Common myeloid progenitor, CD34-positive (primary cell): ENCODE measurements around the gene METTL5.
"Not testable (repeated sequence)": the region's sequence is repeated elsewhere in the genome, so short reads cannot be mapped to it uniquely, and the experiment has no call there.

Source experiments
- CTCF ChIA-PET: fragments of 350-600 bp; sonication (Branson Sonifier 250); formaldehyde crosslinking; loops from one replicate; lab custom pipeline; 2021; ENCODE audit warnings: antibody characterized with exemption; lab: Charles Lee
- POLR2A ChIA-PET: fragments of 350-600 bp; sonication (Branson Sonifier 250); formaldehyde crosslinking; loops from one replicate; lab custom pipeline; 2021; ENCODE audit warnings: antibody characterized with exemption; lab: Charles Lee
- DNase-seq, 3 donors: peaks; one replicate each; pipeline versions ENCODE4 v3.0.0 to v3.0.0-alpha.2; 2013
- H3K27ac ChIP-seq, 2 experiments: 1 replicate in 1 of 2; 2 replicates in 1 of 2; pipeline ENCODE4 v1.7.0; 2013; ENCODE audit warnings: inconsistent platforms in 2 of 2, low read length in 2 of 2, mild to moderate bottlenecking in 2 of 2, low read depth in 1 of 2, moderate library complexity in 1 of 2; ENCODE audit not compliant: severe bottlenecking in 2 of 2, insufficient read depth in 1 of 2, poor library complexity in 1 of 2
- H3K27me3 ChIP-seq, 5 experiments: replicated peaks in 2 of 5; 1 replicate in 3 of 5; 2 replicates in 2 of 5; pipeline versions ENCODE4 v1.6.1 to v1.7.0; 2013; ENCODE audit warnings: low read length in 4 of 5, mild to moderate bottlenecking in 2 of 5, moderate library complexity in 2 of 5, inconsistent platforms in 1 of 5; ENCODE audit not compliant: insufficient read depth in 5 of 5, control insufficient read depth in 4 of 5
- H3K36me3 ChIP-seq, 4 experiments: 1 replicate in 2 of 4; 2 replicates in 2 of 4; pipeline versions ENCODE4 v1.6.1 to v1.7.0; 2013; ENCODE audit warnings: low read length in 3 of 4, control low read depth in 1 of 4, mild to moderate bottlenecking in 1 of 4; ENCODE audit not compliant: control insufficient read depth in 4 of 4, insufficient read depth in 4 of 4
- H3K4me1 ChIP-seq, 4 experiments: 1 replicate in 3 of 4; 2 replicates in 1 of 4; pipeline versions ENCODE4 v1.6.1 to v1.7.1; 2013; ENCODE audit warnings: low read length in 3 of 4, mild to moderate bottlenecking in 3 of 4, control low read depth in 1 of 4, inconsistent platforms in 1 of 4, moderate library complexity in 1 of 4; ENCODE audit not compliant: control insufficient read depth in 4 of 4, insufficient read depth in 4 of 4; ENCODE audit errors: control extremely low read depth in 1 of 4
- H3K4me3 ChIP-seq, 7 experiments: 1 replicate in 4 of 7; 2 replicates in 3 of 7; pipeline versions ENCODE4 v1.5.1 to v1.7.0; 2013; ENCODE audit warnings: mild to moderate bottlenecking in 7 of 7, low read length in 6 of 7, moderate library complexity in 6 of 7, inconsistent platforms in 2 of 7, low read depth in 2 of 7, control low read depth in 1 of 7; ENCODE audit not compliant: insufficient read depth in 4 of 7, control insufficient read depth in 1 of 7; ENCODE audit errors: extremely low read depth in 1 of 7
- H3K9me3 ChIP-seq, 5 experiments: 1 replicate in 4 of 5; 2 replicates in 1 of 5; pipeline versions ENCODE4 v1.6.1 to v1.7.1; 2013; ENCODE audit warnings: low read length in 4 of 5, mild to moderate bottlenecking in 2 of 5, inconsistent platforms in 1 of 5, low read depth in 1 of 5, moderate library complexity in 1 of 5; ENCODE audit not compliant: control insufficient read depth in 4 of 5, insufficient read depth in 2 of 5; ENCODE audit errors: control extremely low read depth in 1 of 5
- WGBS: methylation state at CpG from one replicate; pipeline ENCODE4 v1.1.5; 2013; ENCODE audit not compliant: insufficient coverage; 5-methylcytosine and 5-hydroxymethylcytosine counted together

Gene METTL5

DNA sequence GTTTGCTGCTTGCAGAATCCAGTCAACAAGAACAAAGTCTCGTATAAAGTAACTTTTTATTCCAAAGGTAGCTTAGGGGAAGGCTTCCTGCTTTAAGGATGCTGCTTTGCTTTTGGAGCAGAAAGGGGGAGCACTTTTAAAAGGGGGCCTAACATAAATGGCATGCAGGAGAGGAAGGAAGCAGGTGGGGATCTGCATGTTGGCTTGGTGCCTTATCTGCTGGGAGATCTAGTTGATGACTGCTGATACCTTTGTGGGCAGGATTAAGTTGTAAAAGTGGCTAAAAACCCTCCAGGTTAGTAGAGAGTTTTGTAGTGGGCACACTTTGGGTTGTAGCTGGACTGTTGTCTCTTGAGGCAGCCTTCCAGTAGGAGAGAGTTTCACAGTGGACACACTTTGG, 25.0 kb upstream of the METTL5 start:
- Histone ChIP-seq H3K9me3 (peaks cover 0 to 11% (median 0%) of the 10 kb centered on the region in 5 experiments), H3K27ac (no peak overlapping the region), H3K27me3 (no peaks in the 10 kb centered on the region), H3K4me1 (peaks cover 0 to 6% (median 2%) of the 10 kb centered on the region in 4 experiments), H3K36me3 (peaks cover 2 to 5% (median 5%) of the 10 kb centered on the region in 4 experiments), H3K4me3 (peak overlapping the region in 1 of 7 experiments; percentile 25)
- 71% methylated on average over 1 of the region's 1 CpG for whole genome bisulfite sequencing
- ChIA-PET POLR2A (no interaction called here), CTCF (interaction anchor here (1.0 kb wide), 2 partner anchors 16 to 21 kb away, joined by 3 read pairs; no protein-coding TSS in a partner anchor)
- DNase-seq, result peak in 2 of 3 donors; percentile 11 to 21

DNA sequence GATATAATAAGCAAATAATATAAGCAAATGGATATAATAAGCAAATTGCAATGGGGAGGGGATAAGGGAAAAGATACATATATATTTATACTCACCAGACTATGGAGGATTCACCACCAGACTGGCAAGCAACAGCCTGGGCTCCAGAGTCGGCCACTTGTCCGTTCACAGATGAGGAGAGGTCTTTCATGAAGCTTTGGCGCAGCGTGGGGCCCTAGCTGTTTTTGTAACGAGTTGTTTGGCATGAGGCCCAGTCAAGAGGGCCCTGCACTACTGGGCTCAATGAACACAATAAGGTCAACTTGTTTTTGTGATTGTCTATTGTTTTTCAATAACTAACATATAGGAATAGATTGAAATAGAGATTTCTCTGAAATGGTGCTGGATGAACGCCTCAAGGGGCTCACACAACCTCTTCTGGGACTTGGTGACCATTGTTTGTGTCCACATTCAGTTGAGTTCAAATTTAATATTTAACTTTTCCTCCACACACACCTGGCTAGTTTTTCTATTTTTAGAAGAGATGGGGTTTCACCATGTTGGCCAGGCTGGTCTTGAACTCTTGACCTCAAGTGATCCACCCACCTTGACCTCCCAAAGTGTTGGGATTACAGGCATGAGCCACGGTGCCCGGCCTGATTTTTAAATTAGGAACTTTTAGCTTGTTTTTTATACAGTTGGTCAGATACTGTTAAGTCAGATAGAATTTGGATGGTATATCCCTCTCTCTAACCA, 24.4 kb upstream of the METTL5 start:
- H3K9me3 ChIP-seq, result peaks cover 0 to 11% (median 0%) of the 10 kb centered on the region in 5 experiments
- H3K36me3 ChIP-seq, H3K4me1 ChIP-seq, H3K27me3 ChIP-seq, H3K27ac ChIP-seq, DNase-seq, POLR2A ChIA-PET: not testable (repeated sequence)
- 100% methylated on average over 2 of the region's 8 CpGs for whole genome bisulfite sequencing
- CTCF ChIA-PET, result interaction anchor here (1.0 kb wide), 2 partner anchors 15 to 21 kb away, joined by 3 read pairs; no protein-coding TSS in a partner anchor
- peak overlapping the region in 1 of 7 experiments; percentile 25 for H3K4me3 ChIP-seq

DNA sequence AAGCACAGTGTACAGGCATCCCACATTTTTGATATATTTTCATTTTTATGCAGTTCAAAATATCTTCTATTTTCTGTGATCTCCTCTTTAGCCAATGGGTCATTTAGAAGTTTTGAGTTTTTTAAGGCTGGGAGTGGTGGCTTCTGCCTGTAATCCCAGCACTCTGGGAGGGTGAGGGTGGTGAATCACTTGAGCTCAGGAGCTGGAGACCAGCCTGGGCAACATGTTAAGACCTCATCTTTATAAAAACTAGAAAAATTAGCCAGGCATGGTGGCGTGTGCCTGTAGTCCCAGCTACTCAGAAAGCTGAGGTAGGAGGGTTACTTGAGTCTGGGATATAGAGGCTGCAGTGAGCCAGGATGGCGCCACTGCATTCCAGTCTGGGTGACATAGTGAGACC, 20.3 kb upstream of the METTL5 start:
- Histone ChIP-seq H3K36me3 (peaks cover 2 to 13% (median 7%) of the 10 kb centered on the region in 4 experiments), H3K27me3 (no peaks in the 10 kb centered on the region), H3K27ac (no peak overlapping the region), H3K9me3 (peaks cover 0 to 11% (median 0%) of the 10 kb centered on the region in 5 experiments), H3K4me1 (peaks cover 0 to 3% (median 0%) of the 10 kb centered on the region in 4 experiments), H3K4me3 (no peak overlapping the region)
- CTCF ChIA-PET, result interaction anchor here (0.9 to 1.9 kb wide), 2 partner anchors 11 to 21 kb away, joined by 3 to 4 read pairs; no protein-coding TSS in a partner anchor
- POLR2A ChIA-PET, result no interaction called here
- DNase-seq, result no peak
- 100% methylated on average over 1 of the region's 2 CpGs for WGBS

DNA sequence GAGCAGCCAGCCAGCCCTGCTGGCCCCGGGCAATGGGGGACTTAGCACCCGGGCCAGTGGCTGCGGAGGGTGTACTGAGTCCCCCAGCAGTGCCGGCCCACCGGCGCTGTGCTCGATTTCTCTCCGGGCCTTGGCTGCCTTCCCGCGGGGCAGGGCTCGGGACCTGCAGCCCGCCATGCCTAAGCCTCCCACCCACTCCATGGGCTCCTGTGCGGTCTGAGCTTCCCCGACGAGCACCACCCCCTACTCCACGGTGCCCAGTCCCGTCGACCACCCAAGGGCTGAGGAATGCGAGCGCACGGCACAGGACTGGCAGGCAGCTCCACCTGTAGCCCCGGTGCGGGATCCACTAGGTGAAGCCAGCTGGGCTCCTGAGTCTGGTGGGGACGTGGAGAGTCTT, 16.9 kb upstream of the METTL5 start:
- H3K27me3 ChIP-seq, POLR2A ChIA-PET: not testable (repeated sequence)

DNA sequence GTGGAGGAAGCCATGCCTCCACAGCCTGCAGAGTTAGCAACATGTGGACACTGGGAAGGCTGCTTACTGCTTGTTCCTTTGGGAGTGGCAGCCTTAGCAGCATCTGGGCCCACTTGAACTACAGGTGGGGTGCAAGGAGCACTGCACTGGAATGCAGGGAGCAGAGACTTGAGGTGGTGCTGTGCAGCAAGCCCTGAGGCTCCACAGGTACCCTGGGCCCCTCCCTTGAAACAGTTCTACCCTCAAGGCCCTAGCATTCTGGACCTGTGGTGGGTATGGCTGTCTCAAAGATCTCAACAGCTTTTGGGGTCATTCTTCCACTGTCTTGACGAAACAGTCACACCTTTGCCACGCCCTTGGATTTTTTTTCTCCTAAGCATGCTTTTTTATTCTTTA, 16.0 kb upstream of the METTL5 start:
- POLR2A ChIA-PET, result no interaction called here
- Histone ChIP-seq H3K9me3 (no peaks in the 10 kb centered on the region), H3K4me3 (no peak overlapping the region), H3K36me3 (peaks cover 0 to 8% (median 5%) of the 10 kb centered on the region in 4 experiments), H3K27me3 (no peaks in the 10 kb centered on the region), H3K27ac (no peak overlapping the region), H3K4me1 (no peaks in the 10 kb centered on the region)
- no peak for DNase-seq
- 100% methylated on average over 2 of the region's 2 CpGs for WGBS
- CTCF ChIA-PET, result interaction anchor here (0.8 to 0.9 kb wide), 2 partner anchors 13 to 25 kb away, joined by 3 to 4 read pairs; partner anchors contain the start of gene UBR3

More for the DNA sequence above, 16.9 kb upstream of the METTL5 start:
- not testable (repeated sequence) for H3K9me3 ChIP-seq, H3K36me3 ChIP-seq, H3K4me3 ChIP-seq, H3K27ac ChIP-seq, H3K4me1 ChIP-seq, DNase-seq
- WGBS, result 96% methylated on average over 8 of the region's 24 CpGs
- CTCF ChIA-PET, result interaction anchor here (1.5 kb wide), 1 partner anchor 15 kb away, joined by 3 read pairs; the partner anchor contains the start of gene UBR3

DNA sequence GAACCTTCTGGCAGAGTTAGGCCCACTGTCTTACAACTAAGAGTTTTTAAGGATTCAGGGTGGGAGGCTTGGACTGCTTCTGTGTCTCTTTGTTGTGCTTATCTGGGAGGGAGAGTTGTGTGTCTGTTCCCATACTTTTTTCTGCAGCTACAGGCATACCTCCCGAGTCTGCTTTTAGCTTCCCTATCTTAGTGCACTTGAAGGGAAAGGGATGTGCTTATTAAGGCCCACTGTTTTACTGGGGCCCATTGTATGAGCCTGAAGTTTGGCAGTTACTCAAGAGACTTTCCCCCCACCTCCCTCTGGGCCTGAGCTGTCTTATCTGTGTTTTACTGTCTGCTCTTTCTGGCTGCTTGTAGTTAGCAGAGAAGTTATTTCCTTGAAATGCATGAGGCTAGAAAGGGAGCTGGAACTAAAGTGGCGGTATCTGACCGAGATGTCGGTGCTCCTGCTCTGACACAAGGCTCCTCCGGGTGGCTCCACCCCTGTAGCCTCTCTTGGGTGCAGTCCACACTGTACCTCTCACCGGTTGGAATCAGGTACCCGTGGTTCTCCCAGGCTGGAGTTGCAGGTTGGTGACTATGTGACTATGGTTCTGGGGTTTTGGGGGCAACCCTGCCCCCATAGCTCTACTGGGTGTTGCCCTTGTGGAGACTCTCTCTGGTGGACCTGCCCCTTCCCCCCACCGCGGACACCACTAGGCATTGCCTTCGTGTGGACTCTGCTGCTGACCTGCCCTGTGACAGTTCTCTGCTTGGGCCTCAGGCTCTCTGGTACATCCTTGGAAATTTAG, 15.4 kb upstream of the METTL5 start:
- no peaks in the 10 kb centered on the region for H3K27me3 ChIP-seq
- H3K36me3 ChIP-seq, result peaks cover 0 to 8% (median 5%) of the 10 kb centered on the region in 4 experiments
- WGBS, result 93% methylated on average over 9 of the region's 10 CpGs
- ChIA-PET CTCF (interaction anchor here (0.8 to 0.9 kb wide), 3 partner anchors 12 to 26 kb away, joined by 3 to 4 read pairs (median 3); partner anchors contain the start of gene UBR3), POLR2A (no interaction called here)
- H3K4me3 ChIP-seq, result peak overlapping the region in 1 of 7 experiments; percentile 10
- no peaks in the 10 kb centered on the region for H3K9me3 ChIP-seq
- no peak overlapping the region for H3K27ac ChIP-seq
- H3K4me1 ChIP-seq, result no peaks in the 10 kb centered on the region
- DNase-seq, result peak; percentile 9 to 63 (median 30)
